A549 (cell line): ENCODE measurements around the gene POLD4. TPM values are rescaled to one million over a fixed set of nuclear protein-coding genes. Genes with fewer than 3 reads are reported as not detected.

Experiments used
- ATAC-seq, 2 experiments: fragments of 200-7000 bp in 1 of 2; fragments of >200 bp in 1 of 2; cut with Nextera tagmentation in 1 of 2; cut with Tn5 transposase in 1 of 2; 3 replicates each; pipeline versions ENCODE4 v1.8.0 to v1.9.1; 2018 to 2020; ENCODE audit warnings: mild to moderate bottlenecking in 1 of 2, moderate library complexity in 1 of 2
- CTCF ChIA-PET: fragments of 300-600 bp; sonication (Branson Sonifier 250); formaldehyde crosslinking; extraction: SDS; loops from one replicate; lab custom pipeline; 2021; ENCODE audit warnings: antibody characterized with exemption, inconsistent platforms; lab: Yijun Ruan, JAX
- POLR2A ChIA-PET: fragments of 350-600 bp; formaldehyde crosslinking; extraction: SDS; loops from one replicate; lab custom pipeline; 2021; ENCODE audit warnings: antibody characterized with exemption, inconsistent platforms; lab: Yijun Ruan, JAX
- DNase-seq, 2 experiments: peaks; one replicate each; pipeline versions ENCODE4 v3.0.0 to v3.0.0-alpha.2; 2011 to 2016; ENCODE audit warnings: low read depth in 1 of 2, low spot score in 1 of 2
- FAIRE-seq: peaks from 2 replicates; lab custom pipeline; 2011; peaks lifted over from hg19 to GRCh38; lab: Jason Lieb, UNC
- H3K27ac ChIP-seq, 2 experiments: fragments of >200 bp; sonication (Bioruptor Twin); formaldehyde crosslinking; 3 replicates each; pipeline ENCODE4 v1.5.1; 2016 to 2017
- H3K4me1 ChIP-seq: fragments of >200 bp; sonication (Bioruptor Twin); formaldehyde crosslinking; 3 replicates; pipeline ENCODE4 v1.6.1; 2016
- H3K4me2 ChIP-seq: fragments of >200 bp; sonication (Bioruptor Twin); formaldehyde crosslinking; 3 replicates; pipeline ENCODE4 v1.6.1; 2016
- H3K4me3 ChIP-seq: fragments of >200 bp; sonication (Bioruptor Twin); formaldehyde crosslinking; 3 replicates; pipeline ENCODE4 v1.5.1; 2016
- H3K9me3 ChIP-seq: fragments of >200 bp; sonication (Bioruptor Twin); formaldehyde crosslinking; 3 replicates; pipeline ENCODE4 v1.6.1; 2016
- CTCF ChIP-seq: fragments of >200 bp; sonication (Bioruptor Twin); formaldehyde crosslinking; IDR thresholded peaks from 3 replicates; pipeline ENCODE4 v1.5.1; 2016
- EHF ChIP-seq: fragments of 250-450 bp; sonication (Bioruptor Pico); IDR thresholded peaks from 2 replicates; pipeline ENCODE4 v1.5.0; 2020; ENCODE audit warnings: mild to moderate bottlenecking
- EP300 ChIP-seq, 2 experiments: fragments of >200 bp; sonication (Bioruptor Twin); formaldehyde crosslinking; IDR thresholded peaks; 2 replicates in 1 of 2; 3 replicates in 1 of 2; pipeline ENCODE4 v1.6.1; 2016 to 2017
- FOSL2 ChIP-seq, 2 experiments: fragments of 450-650 bp in 1 of 2; fragments of >200 bp in 1 of 2; sonication (Bioruptor Twin) in 1 of 2; formaldehyde crosslinking; IDR thresholded peaks; 2 replicates each; pipeline versions ENCODE4 v1.5.0 to v1.6.1; 2016 to 2020; ENCODE audit warnings: mild to moderate bottlenecking in 1 of 2, moderate library complexity in 1 of 2
- GATA3 ChIP-seq: IDR thresholded peaks from 2 replicates; pipeline ENCODE4 v1.6.1; 2012; ENCODE audit warnings: borderline replicate concordance
- HOXA7 ChIP-seq: fragments of 250-450 bp; sonication (Bioruptor Pico); IDR thresholded peaks from 2 replicates; pipeline ENCODE4 v1.5.0; 2020; ENCODE audit warnings: mild to moderate bottlenecking, moderate library complexity
- JUN ChIP-seq, 2 experiments: fragments of >200 bp; sonication (Bioruptor Twin); formaldehyde crosslinking; IDR thresholded peaks; 2 replicates in 1 of 2; 3 replicates in 1 of 2; pipeline ENCODE4 v1.6.1; 2016 to 2017
- MYC ChIP-seq: IDR thresholded peaks from 2 replicates; pipeline ENCODE4 v1.6.1; 2012; ENCODE audit warnings: mild to moderate bottlenecking, inconsistent platforms, low read length, improper control_type of control experiment, borderline replicate concordance
- NFE2L2 ChIP-seq: fragments of 150-350 bp; conservative IDR thresholded peaks from 2 replicates; pipeline ENCODE4 v1.6.1; 2014; ENCODE audit warnings: low read length
- POLR2A ChIP-seq: IDR thresholded peaks from 2 replicates; pipeline ENCODE4 v1.6.1; 2012; ENCODE audit warnings: mild to moderate bottlenecking, low read length
- RAD21 ChIP-seq, 2 experiments: fragments of >200 bp in 1 of 2; sonication (Bioruptor Twin) in 1 of 2; formaldehyde crosslinking in 1 of 2; IDR thresholded peaks in 1 of 2; conservative IDR thresholded peaks in 1 of 2; 2 replicates in 1 of 2; 3 replicates in 1 of 2; pipeline ENCODE4 v1.6.1; 2012 to 2018; ENCODE audit warnings: inconsistent platforms in 1 of 2
- RCOR1 ChIP-seq: fragments of 150-350 bp; IDR thresholded peaks from 2 replicates; pipeline ENCODE4 v1.6.1; 2014; ENCODE audit warnings: antibody characterized with exemption, low read length, low read depth
- REST ChIP-seq: fragments of 200-600 bp; sonication (generic); IDR thresholded peaks from 2 replicates; pipeline ENCODE4 v1.6.1; 2016; ENCODE audit warnings: antibody characterized with exemption, mild to moderate bottlenecking, moderate library complexity
- RNF2 ChIP-seq: fragments of 200-600 bp; sonication (generic); IDR thresholded peaks from 2 replicates; pipeline ENCODE4 v1.6.1; 2016; ENCODE audit warnings: low read depth, mild to moderate bottlenecking, antibody characterized with exemption, moderate library complexity, borderline replicate concordance
- SMC3 ChIP-seq: fragments of >200 bp; sonication (Bioruptor Twin); formaldehyde crosslinking; IDR thresholded peaks from 3 replicates; pipeline ENCODE4 v1.6.1; 2018; ENCODE audit warnings: inconsistent platforms
- TFCP2L1 ChIP-seq: fragments of 250-450 bp; sonication (Bioruptor Pico); IDR thresholded peaks from 2 replicates; pipeline ENCODE4 v1.5.0; 2021; ENCODE audit warnings: mild to moderate bottlenecking
- TP53 ChIP-seq: fragments of 250-450 bp; sonication (Bioruptor Pico); IDR thresholded peaks from 2 replicates; pipeline ENCODE4 v1.5.0; 2021; ENCODE audit warnings: mild to moderate bottlenecking, moderate library complexity
- WGBS: methylation state at CpG from one replicate; pipeline ENCODE4 v1.1.6; 2017; ENCODE audit errors: missing lambda C conversion rate; 5-methylcytosine and 5-hydroxymethylcytosine counted together
- polyA plus RNA-seq, 4 experiments: library from polyadenylated mRNA; depleted of rRNA in 3 of 4; stranded (reverse); fragments of >200 nt; fragmentation: RNase III in 1 of 4; extraction: RNeasy Plus Mini Kit Qiagen cat#74134 plus additional on column Dnase treatment in 1 of 4; gene quantifications; 2 replicates in 3 of 4; 3 replicates in 1 of 4; pipeline ENCODE4 v1.2.3, GENCODE V29; 2011 to 2017
- TF ChIP-seq, protein P1 (sequence below): IDR thresholded peaks from 2 replicates; pipeline ENCODE4 v1.6.1; 2012
- TF ChIP-seq, protein P2 (sequence below): IDR thresholded peaks from 2 replicates; pipeline ENCODE4 v1.6.1; 2012

Gene POLD4
- polyA plus RNA-seq, 2 of the 4 experiments (the other 2 are of a cell fraction), result 140 to 148 TPM

GRCh38 chr11:67352546-67353316 is 615 bp downstream of the POLD4 start:
- peak; percentile 1 to 4; a peak in 5 of 6 replicates for ATAC-seq
- TF ChIP-seq REST (no peak), EP300 (IDR thresholded peaks at IDR 0.05) (0 out of 5 replicates have a peak, but pooled peaks of 1 of the 2 experiments have one; percentile 2), RCOR1 (no peak), HOXA7 (CRISPR knock-in tag) (0 out of 2 replicates have a peak, but pooled peaks have one; percentile 52), POLR2A (peak; percentile 28; the same call in 1 of the 2 replicates), MYC (no peak), EHF (peak; percentile 22; the same call in 1 of the 2 replicates), TP53 (CRISPR knock-in tag) (peak; percentile 89; the same call in 1 of the 2 replicates), GATA3 (no peak), TFCP2L1 (CRISPR knock-in tag) (peak; percentile 74; the same call in 1 of the 2 replicates)
- TF ChIP-seq, protein P1, sequence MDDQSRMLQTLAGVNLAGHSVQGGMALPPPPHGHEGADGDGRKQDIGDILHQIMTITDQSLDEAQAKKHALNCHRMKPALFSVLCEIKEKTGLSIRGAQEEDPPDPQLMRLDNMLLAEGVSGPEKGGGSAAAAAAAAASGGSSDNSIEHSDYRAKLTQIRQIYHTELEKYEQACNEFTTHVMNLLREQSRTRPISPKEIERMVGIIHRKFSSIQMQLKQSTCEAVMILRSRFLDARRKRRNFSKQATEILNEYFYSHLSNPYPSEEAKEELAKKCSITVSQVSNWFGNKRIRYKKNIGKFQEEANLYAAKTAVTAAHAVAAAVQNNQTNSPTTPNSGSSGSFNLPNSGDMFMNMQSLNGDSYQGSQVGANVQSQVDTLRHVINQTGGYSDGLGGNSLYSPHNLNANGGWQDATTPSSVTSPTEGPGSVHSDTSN, result peak; percentile 42
- TF ChIP-seq, protein P2, sequence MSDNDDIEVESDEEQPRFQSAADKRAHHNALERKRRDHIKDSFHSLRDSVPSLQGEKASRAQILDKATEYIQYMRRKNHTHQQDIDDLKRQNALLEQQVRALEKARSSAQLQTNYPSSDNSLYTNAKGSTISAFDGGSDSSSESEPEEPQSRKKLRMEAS, result peak; percentile 64; the same call in 1 of the 2 replicates
- no peak for DNase-seq
- no peak for FAIRE-seq
- WGBS, result 3% methylated on average over 13 of the region's 25 CpGs
- H3K4me2 ChIP-seq, result peak overlapping the region; percentile 93
- no peaks in the 10 kb centered on the region for H3K9me3 ChIP-seq
- H3K4me3 ChIP-seq, result peak overlapping the region; percentile 69
- H3K4me1 ChIP-seq, result peaks cover 87% of the 10 kb centered on the region
- ChIA-PET CTCF (interaction anchor here (1.0 to 20.0 kb wide), 6 partner anchors 7 to 153 kb away, joined by 3 to 1913 read pairs (median 27); partner anchors contain the start of genes CLCF1, PITPNM1, PPP1CA and RAD9A), POLR2A (interaction anchor here (0.6 to 8.3 kb wide), 9 partner anchors 15 to 91 kb away, joined by 3 to 172 read pairs (median 4); partner anchors contain the start of genes CLCF1, PPP1CA, RAD9A and RPS6KB2)
- H3K27ac ChIP-seq, result peak overlapping the region; percentile 93 to 98

DNA sequence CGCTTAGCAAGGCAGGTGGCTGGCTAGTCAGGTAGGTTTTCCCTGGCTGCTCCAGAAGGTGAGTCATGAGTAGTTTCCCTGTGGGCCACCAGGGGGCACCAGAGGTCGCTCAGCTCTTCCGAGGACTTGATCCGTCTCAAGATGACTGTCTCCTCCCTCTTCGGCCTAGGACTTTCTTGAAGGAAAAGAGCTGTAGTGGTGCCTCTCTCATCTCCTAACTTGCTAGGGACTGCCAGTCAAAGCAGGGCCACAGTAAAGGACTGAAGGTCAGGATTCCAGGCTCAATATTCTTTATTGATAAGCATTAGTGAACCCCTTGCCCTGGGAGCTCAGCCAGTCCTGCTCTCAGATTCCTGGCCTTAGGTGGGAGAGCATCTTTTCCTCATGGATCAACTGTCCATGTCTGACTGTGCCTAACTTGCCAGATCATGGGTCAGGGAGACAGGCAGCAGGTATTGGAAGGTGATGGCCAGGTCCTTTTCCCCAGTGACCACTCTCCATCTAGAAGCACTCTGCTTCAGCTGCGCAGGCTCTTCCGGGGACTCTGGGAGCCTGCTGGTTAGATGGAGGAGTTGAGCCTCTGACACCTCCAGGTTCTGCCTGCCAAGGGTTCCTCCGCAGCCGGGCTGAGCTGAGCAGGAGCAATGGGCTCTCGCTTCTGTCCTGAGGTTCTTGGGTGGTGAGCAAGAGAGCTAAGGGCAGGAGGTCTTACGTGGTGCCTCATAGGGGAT is 1.9 kb downstream of the POLD4 start:
- no peak for FAIRE-seq
- peak in 1 of 2 experiments; percentile 5; a peak in 3 of 6 replicates for ATAC-seq

More for the DNA sequence above, 1.9 kb downstream of the POLD4 start:
- no peaks in the 10 kb centered on the region for H3K9me3 ChIP-seq
- H3K4me2 ChIP-seq, result peak overlapping the region; percentile 93
- 41% methylated on average over 9 of the region's 11 CpGs for WGBS
- H3K4me1 ChIP-seq, result peaks cover 87% of the 10 kb centered on the region
- peak; percentile 86 to 89 for DNase-seq
- peak overlapping the region; percentile 93 to 98 for H3K27ac ChIP-seq
- TF ChIP-seq FOSL2 (IDR thresholded peaks at IDR 0.05) (0 out of 2 replicates have a peak, but pooled peaks have one; percentile 47), FOSL2 (CRISPR knock-in tag; IDR thresholded peaks at IDR 0.05) (peak; percentile 98), SMC3 (peak; percentile 79), RNF2 (no peak), RAD21 (conservative IDR thresholded peaks at IDR 0.05 in 1 of 2, IDR thresholded peaks at IDR 0.05 in 1 of 2) (peak; percentile 76 to 83), JUN (IDR thresholded peaks at IDR 0.05) (peak in 1 of 2 experiments; percentile 16; a peak in 1 of 5 replicates), CTCF (peak; percentile 86), NFE2L2 (no peak)
- ChIA-PET POLR2A (interaction anchor here (0.8 to 8.3 kb wide), 8 partner anchors 9 to 50 kb away, joined by 3 to 172 read pairs (median 4); partner anchors contain the start of genes CLCF1, PPP1CA and RAD9A), CTCF (interaction anchor here (0.6 to 20.0 kb wide), 35 partner anchors 8 to 307 kb away, joined by 3 to 1913 read pairs (median 4); partner anchors contain the start of genes CLCF1, PPP1CA, PTPRCAP and RAD9A)
- H3K4me3 ChIP-seq, result peak overlapping the region; percentile 69; the same call in 1 of the 3 replicates
